ENCODE data around the gene STRN. TPM values are rescaled to one million over a fixed set of nuclear protein-coding genes. Genes with fewer than 3 reads are reported as not detected.

The STRN gene
- total RNA-seq, 1 experiment from 2014 or later = 18.7 TPM

Other genes with a start within 250 kb of the STRN start
- gene HEATR5B, start 117.8 kb upstream of the STRN start, total RNA-seq (2014; rRNA removed; shearing (Covaris generic)) = 13.3 and 13.6 TPM in 2 replicates
- 14.1 and 16.5 TPM in 2 replicates for gene GPATCH11, start 118.0 kb upstream of the STRN start, total RNA-seq (2014; rRNA removed; shearing (Covaris generic))
- 26.3 and 30.9 TPM in 2 replicates for gene EIF2AK2, start 190.4 kb upstream of the STRN start, total RNA-seq (2014; rRNA removed; shearing (Covaris generic))
- not detected in 2 replicates for gene SULT6B1, start 222.1 kb upstream of the STRN start, total RNA-seq (2014; rRNA removed; shearing (Covaris generic))
- 33.3 and 34.9 TPM in 2 replicates for gene CEBPZOS, start 230.0 kb upstream of the STRN start, total RNA-seq (2014; rRNA removed; shearing (Covaris generic))

Measured in RPMI7951 (cell line).